ENCODE measurements around the gene ALAS1. TPM values are rescaled to one million over a fixed set of nuclear protein-coding genes. Genes with fewer than 3 reads are reported as not detected.

The ALAS1 gene
- total RNA-seq, 1 experiment from 2014 or later, result 53.1 TPM

DNA sequence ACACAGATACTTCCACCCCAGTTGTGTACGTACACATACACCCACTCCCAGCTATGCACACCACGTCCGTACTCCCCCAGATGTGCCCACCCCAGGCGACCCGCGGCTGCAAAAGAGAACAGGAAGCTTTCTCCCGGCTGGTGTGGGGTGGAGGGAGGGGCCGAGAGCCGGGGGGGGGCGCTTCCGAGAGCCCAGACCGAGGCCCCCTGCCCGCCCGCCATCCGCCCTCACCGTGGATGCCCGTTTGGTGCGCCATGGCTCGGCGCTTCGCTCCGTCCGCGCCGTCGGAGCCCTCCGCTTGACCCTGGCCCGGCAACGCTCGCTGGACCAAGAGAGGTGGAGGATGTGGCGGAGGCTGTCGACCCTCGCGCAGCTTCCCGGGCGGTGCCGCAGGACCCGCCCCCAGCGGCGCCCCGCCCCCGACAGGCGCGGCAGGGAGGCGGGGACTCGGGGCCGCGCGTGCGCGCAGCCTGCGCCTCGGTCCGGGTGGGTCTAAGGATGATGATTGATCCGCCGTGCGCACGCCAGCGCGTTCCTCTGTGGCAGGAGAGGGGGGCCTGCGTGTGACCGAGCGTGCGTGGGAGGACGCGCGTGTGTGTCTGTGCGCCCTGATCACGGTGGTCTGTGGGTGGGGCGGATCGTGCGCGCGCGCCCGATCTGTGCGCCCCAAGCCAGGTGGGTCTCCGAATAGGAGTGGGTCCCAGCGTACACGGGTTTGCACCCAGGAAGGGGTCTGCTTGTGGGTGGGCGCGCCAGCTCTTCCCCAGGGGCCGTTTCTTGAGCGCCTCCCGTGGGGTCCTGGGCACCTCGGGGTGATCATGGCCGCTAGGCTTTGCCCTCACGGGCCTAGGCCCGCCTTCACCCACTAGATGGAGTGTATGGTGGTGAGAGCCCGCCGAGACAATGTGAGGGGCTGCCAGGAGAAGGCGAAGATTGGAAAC is 41.1 kb downstream of the ALAS1 start, which contains the start of gene TWF2:
Gene TWF2 (minus strand): TSS at position 398 of the 941 bp plus-strand sequence. CDS start 142 bp downstream, at position 256.
- Mint-ChIP-seq H3K4me3 (ENCODE audit: unreplicated experiment) (peak within 1 kb of the TSS; percentile 83), H3K27ac (ENCODE audit: unreplicated experiment) (peak within 1 kb of the TSS; percentile 91), H3K4me1 (ENCODE audit: low read depth, unreplicated experiment) (peaks cover 8% of the 10 kb centered on the region), H3K9me3 (ENCODE audit: unreplicated experiment) (no peaks in the 10 kb centered on the region), H3K27me3 (ENCODE audit: insufficient read depth, unreplicated experiment) (no peaks in the 10 kb centered on the region), H3K36me3 (ENCODE audit: insufficient read depth, unreplicated experiment) (no peaks in the 10 kb centered on the region)
- ChIA-PET POLR2A (interaction anchor here (0.5 to 1.0 kb wide), 3 partner anchors 40 to 194 kb away, joined by 4 to 6 read pairs (median 5); partner anchors contain the start of gene WDR82), CTCF (interaction anchor here (0.6 to 1.3 kb wide), 6 partner anchors 7 to 146 kb away, joined by 3 to 4 read pairs (median 3); partner anchors contain the start of genes PPM1M and WDR82)
- Histone ChIP-seq H3K27me3 (replicated peaks; ENCODE audit: control insufficient read depth, insufficient read depth, low read length) (no peaks in the 10 kb centered on the region), H3K9me3 (no peaks in the 10 kb centered on the region), H3K4me3 (ENCODE audit: low read depth, low read length) (peak within 1 kb of the TSS; percentile 100), H3K4me1 (peaks cover 18% of the 10 kb centered on the region; the same call in 1 of the 2 replicates), H3K36me3 (ENCODE audit: control insufficient read depth, insufficient read depth, low read length) (no peaks in the 10 kb centered on the region; the same call in 1 of the 2 replicates)
- intact Hi-C loops (cut with micrococcal nuclease; ENCODE audit: unreplicated experiment), result loop anchor here (2.0 kb wide), 2 partner anchors 50 to 100 kb away; no protein-coding TSS in a partner anchor
- TF ChIP-seq, protein P1, sequence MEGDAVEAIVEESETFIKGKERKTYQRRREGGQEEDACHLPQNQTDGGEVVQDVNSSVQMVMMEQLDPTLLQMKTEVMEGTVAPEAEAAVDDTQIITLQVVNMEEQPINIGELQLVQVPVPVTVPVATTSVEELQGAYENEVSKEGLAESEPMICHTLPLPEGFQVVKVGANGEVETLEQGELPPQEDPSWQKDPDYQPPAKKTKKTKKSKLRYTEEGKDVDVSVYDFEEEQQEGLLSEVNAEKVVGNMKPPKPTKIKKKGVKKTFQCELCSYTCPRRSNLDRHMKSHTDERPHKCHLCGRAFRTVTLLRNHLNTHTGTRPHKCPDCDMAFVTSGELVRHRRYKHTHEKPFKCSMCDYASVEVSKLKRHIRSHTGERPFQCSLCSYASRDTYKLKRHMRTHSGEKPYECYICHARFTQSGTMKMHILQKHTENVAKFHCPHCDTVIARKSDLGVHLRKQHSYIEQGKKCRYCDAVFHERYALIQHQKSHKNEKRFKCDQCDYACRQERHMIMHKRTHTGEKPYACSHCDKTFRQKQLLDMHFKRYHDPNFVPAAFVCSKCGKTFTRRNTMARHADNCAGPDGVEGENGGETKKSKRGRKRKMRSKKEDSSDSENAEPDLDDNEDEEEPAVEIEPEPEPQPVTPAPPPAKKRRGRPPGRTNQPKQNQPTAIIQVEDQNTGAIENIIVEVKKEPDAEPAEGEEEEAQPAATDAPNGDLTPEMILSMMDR (IDR thresholded peaks at IDR 0.05; ENCODE audit: insufficient read depth in 1 of 2, low read depth in 1 of 2, low read length in 1 of 2, severe bottlenecking in 1 of 2, unreplicated experiment in 1 of 2), result peak in 1 of 2 experiments; percentile 53
- peak; percentile 68 to 88 for DNase-seq
- TSS peak; percentile 82 for BruUV-seq (replicated peaks)

DNA sequence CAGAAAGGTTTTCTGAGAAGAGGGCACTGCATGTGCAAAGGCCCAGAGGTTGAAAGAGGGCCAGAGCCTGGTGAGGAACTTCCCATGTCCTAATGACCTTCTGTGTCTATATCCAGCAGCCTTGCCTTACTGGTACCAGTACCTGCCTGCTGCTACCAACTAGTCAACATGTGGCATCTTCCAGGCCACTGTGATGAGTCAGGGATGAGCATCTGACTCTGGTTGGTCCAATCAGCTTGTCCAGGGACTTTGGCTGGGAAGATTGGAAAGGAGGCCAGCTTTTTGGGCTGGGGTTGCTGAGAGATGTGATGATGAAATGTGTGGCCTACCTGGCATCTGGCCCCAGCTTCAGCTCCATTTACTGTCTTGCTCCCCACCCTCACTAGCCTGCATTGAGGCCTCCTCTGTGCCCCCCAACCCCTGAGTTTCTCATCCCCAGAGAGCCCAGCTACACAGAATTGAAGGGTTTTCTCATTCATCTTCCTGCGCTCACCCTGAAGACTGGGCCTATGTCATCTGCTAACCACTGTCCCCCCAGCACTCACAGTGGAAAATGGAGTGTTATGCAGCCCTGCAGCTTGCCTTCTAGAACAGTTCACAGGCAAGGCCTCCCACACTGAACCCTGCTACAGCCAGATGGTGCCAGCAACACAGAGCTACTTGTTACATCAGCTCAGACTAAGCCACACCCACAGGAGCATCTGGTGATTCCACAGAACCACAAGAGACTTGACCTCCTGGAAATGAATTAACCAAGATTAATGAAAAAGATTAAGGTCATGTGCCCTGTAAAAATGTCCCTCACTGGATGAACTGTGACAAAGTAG is 42.3 kb downstream of the ALAS1 start:
- CTCF ChIA-PET, result interaction anchor here (0.9 to 1.3 kb wide), 4 partner anchors 20 to 99 kb away, joined by 3 to 6 read pairs (median 4); no protein-coding TSS in a partner anchor
- Histone ChIP-seq H3K4me3 (ENCODE audit: low read depth, low read length) (peak overlapping the region; percentile 100; the same call in 1 of the 2 replicates), H3K27me3 (replicated peaks; ENCODE audit: control insufficient read depth, insufficient read depth, low read length) (no peaks in the 10 kb centered on the region), H3K36me3 (ENCODE audit: control insufficient read depth, insufficient read depth, low read length) (no peaks in the 10 kb centered on the region; the same call in 1 of the 2 replicates), H3K4me1 (peaks cover 27% of the 10 kb centered on the region), H3K9me3 (no peaks in the 10 kb centered on the region)
- intact Hi-C loops (cut with micrococcal nuclease; ENCODE audit: unreplicated experiment), result no loop called here
- Mint-ChIP-seq H3K4me1 (ENCODE audit: low read depth, unreplicated experiment) (peaks cover 8% of the 10 kb centered on the region), H3K4me3 (ENCODE audit: unreplicated experiment) (peak overlapping the region; percentile 83), H3K9me3 (ENCODE audit: unreplicated experiment) (no peaks in the 10 kb centered on the region), H3K36me3 (ENCODE audit: insufficient read depth, unreplicated experiment) (peaks cover 4% of the 10 kb centered on the region), H3K27me3 (ENCODE audit: insufficient read depth, unreplicated experiment) (no peaks in the 10 kb centered on the region), H3K27ac (ENCODE audit: unreplicated experiment) (peak overlapping the region; percentile 91)
- TF ChIP-seq, protein P1 (IDR thresholded peaks at IDR 0.05; ENCODE audit: insufficient read depth in 1 of 2, low read depth in 1 of 2, low read length in 1 of 2, severe bottlenecking in 1 of 2, unreplicated experiment in 1 of 2), result no peak
- no TSS peak for BruUV-seq (replicated peaks)
- DNase-seq, result peak; percentile 50 to 51
- POLR2A ChIA-PET, result interaction anchor here (0.6 to 0.7 kb wide), 2 partner anchors 27 to 50 kb away, joined by 3 read pairs; no protein-coding TSS in a partner anchor

Measured in Caco-2 (cell line).